HG02938 (cell line): ENCODE results near the gene R3HDM2.
"Not testable (repeated sequence)": the region's sequence is repeated elsewhere in the genome, so short reads cannot be mapped to it uniquely, and the experiment has no call there.

Experiments
- ATAC-seq: cut with Tn5 transposase; IDR thresholded peaks from one replicate; pipeline ENCODE4 v1.9.1; 2021; ENCODE audit warnings: mild to moderate bottlenecking, moderate library complexity; ENCODE audit not compliant: unreplicated experiment

R3HDM2 gene

DNA sequence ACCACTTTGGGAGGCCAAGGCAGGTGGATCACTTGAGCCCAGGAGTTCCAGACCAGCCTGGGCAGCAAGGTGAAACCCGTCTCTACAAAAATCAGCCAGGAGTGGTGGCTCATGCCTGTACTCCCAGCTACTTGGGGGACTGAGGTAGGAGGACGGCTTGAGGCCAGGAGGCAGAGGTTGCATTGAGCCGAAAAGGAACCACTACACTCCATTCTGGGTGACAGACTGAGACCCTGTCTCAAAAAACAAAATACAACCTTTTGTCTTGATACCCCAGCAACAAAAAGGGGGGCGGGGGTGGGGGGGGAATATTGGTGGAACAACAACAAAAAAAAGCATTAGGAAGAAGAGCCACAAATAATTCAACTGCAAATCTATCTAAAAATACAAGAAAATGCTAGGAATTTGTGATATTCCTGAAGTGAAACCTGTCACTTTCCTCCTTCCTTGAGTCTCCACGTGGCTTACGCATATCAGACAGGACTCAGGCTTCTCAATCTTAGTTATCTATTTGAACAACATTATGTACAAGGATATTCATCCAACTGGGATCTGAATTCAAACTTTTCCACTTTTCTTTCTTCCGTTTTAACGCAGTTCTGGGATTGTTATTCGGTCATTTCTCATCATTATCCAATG, 1.3 kb downstream of the R3HDM2 start:
- ATAC-seq, result no peak

GRCh38 chr12:57428965-57429364, 1.9 kb downstream of the R3HDM2 start:
- ATAC-seq, result no peak

GRCh38 chr12:57426948-57427347, 3.9 kb downstream of the R3HDM2 start:
- not testable (repeated sequence) for ATAC-seq

DNA sequence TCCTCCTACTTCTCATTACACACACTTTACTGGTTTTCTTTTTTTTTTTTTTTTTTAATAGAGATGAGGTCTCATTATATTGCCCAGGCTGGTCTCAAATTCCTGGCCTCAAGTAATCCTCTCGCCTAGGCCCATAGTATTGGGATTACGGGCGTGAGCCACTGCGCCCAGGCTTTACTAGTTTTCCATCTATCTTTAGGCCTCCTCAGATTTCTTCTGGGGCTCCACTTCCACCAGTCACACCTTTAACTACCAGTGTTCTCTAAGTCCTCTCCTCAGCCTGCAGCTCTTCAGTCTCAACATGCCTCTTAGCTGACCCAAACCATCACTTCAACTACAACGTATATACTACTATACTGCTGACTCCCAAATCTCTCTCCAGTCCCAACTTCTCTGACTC, 10.4 kb downstream of the R3HDM2 start:
- no peak for ATAC-seq

DNA sequence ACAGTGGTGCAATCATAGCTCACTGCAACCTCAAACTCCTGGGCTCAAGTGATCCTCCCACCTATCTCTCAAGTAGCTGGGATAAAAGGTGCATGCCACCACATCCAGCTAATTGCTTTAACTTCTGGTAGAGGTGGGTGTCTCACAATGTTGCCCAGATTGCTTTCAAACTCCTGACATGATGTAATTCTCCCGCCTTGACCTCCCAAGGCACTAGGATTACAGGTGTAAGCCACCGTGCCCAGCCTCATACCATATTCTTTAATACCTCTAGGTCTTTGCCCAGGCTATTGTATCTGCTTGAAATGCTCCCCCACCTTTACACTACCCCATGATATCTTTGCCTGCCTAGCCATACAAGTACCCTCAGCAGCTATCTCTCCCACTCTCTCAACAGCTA, 11.3 kb downstream of the R3HDM2 start:
- no peak for ATAC-seq

DNA sequence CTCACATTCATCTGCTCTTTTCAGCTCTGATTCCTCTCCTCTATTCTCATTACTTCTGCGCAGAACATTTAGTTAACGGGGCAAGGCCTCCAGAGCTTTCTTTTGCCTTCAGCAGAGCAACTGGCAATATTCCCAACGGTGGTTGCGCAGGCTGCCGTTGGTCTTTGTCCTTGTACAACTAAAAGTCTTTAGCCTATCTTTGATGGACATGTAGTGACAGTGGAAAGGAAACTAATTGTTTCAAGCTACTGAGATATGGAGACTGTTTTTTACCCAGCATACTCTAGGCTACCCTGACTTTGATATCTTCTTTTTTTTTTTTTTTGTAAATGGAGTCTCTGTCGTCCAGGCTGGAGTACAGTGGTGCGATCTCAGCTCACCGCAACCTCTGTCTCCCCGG, 12.6 kb downstream of the R3HDM2 start:
- ATAC-seq, result no peak

GRCh38 chr12:57416039-57416996, 14.5 kb downstream of the R3HDM2 start:
- no peak for ATAC-seq

DNA sequence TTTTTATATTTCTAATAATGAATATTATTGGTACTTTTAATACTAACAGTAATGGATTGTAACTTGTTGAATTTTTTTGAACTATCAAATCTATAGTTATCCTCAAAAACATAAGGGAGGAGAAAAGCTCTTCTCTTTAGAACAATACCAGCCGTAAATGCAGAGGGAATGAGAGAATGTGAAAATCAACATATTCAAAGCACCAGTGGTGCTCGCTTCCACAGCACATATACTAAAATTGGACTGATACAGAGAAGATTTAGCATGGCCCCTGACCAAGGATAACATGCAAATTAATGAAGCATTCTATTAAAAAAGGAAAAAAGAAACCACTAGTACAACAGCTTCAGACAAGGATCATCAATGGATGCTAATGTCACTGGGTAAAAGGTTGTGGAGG, 15.8 kb downstream of the R3HDM2 start:
- ATAC-seq, result no peak

- not testable (repeated sequence) for ATAC-seq
Measured at GRCh38 chr12:57414160-57414559, 16.7 kb downstream of the R3HDM2 start.

- no peak for ATAC-seq
Measured at GRCh38 chr12:57410534-57410933, 20.3 kb downstream of the R3HDM2 start.

- no peak for ATAC-seq
Measured at GRCh38 chr12:57404966-57405640, 25.7 kb downstream of the R3HDM2 start.

DNA sequence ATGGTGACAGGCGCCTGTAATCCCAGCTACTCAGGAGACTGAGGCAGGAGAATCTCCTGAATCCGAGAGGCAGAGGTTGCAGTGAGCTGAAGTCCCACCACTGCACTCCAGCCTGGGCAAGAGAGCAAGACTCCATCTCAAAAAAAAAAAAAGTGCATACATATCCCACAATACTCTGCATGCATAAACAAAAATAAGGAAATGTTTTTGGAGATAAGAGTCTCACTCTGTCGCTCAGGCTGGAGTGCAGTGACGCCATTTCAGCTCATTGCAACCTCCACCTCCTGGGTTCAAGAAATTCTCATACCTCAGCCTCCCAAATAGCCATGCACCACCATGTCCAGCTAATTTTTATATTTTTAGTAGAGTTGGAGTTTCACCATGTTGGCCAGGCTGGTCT, 28.7 kb downstream of the R3HDM2 start:
- not testable (repeated sequence) for ATAC-seq

GRCh38 chr12:57401165-57401564, 29.7 kb downstream of the R3HDM2 start:
- ATAC-seq, result no peak

DNA sequence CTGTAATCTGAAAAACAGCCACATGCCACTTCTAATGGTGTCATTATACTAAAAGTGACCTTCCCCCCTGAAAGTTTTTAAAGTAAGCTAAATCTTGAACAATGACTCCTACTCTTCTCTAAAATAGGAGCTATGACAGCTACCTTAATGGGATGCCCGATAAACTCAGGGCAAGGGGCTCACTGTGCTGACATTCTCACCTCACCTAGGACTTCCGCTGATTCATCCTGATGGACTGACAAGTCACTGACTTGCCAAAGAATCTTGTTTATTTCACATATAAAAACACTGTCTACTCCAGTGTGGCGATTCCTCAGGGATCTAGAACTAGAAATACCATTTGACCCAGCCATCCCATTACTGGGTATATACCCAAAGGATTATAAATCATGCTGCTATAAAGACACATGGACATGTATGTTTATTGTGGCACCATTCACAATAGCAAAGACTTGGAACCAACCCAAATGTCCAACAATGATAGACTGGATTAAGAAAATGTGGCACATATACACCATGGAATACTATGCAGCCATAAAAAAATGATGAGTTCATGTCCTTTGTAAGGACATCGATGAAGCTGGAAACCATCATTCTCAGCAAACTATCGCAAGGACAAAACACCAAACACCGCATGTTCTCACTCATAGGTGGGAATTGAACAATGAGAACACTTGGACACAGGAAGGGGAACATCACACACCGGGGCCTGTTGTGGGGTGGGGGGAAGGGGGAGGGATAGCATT, 31.0 kb downstream of the R3HDM2 start:
- not testable (repeated sequence) for ATAC-seq

- no peak for ATAC-seq
Measured at GRCh38 chr12:57397441-57397840, 33.4 kb downstream of the R3HDM2 start.

- no peak for ATAC-seq
Measured at GRCh38 chr12:57395121-57395520, 35.7 kb downstream of the R3HDM2 start.

- ATAC-seq, result no peak
Measured at GRCh38 chr12:57390174-57390573, 40.7 kb downstream of the R3HDM2 start.

GRCh38 chr12:57389033-57389432, 41.8 kb downstream of the R3HDM2 start:
- ATAC-seq, result no peak

GRCh38 chr12:57388425-57388824, 42.4 kb downstream of the R3HDM2 start:
- no peak for ATAC-seq

GRCh38 chr12:57386187-57386720, 44.6 kb downstream of the R3HDM2 start:
- ATAC-seq, result no peak

GRCh38 chr12:57385586-57385985, 45.3 kb downstream of the R3HDM2 start:
- ATAC-seq, result no peak
